Globus pallidus (tissue), 1 donor: ENCODE data around the gene OR5D14.

Source experiments
- DNase-seq: peaks from one replicate; pipeline ENCODE4 v3.0.0-alpha.2; 2015; ENCODE audit warnings: low spot score

Gene OR5D14

DNA sequence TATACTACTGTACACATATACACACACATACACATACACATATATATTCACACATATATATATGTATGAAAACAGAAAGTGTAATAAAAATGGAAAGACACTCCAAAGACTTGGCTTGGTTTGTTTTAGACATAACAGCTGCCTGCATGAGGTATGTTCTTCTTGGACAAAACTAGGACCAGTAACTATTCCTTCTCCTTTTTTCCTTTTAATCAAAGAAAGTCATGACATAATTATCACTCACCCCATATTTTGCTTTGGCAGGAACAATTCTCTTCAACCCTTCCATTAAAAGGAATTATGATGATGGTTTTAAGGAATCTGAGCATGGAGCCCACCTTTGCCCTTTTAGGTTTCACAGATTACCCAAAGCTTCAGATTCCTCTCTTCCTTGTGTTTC is at the start of gene OR5D14:
TSS of gene OR5D14 (plus strand) at position 301 of the 400 bp plus-strand sequence. CDS start at position 301, 0 bp downstream.
- no peak for DNase-seq

DNA sequence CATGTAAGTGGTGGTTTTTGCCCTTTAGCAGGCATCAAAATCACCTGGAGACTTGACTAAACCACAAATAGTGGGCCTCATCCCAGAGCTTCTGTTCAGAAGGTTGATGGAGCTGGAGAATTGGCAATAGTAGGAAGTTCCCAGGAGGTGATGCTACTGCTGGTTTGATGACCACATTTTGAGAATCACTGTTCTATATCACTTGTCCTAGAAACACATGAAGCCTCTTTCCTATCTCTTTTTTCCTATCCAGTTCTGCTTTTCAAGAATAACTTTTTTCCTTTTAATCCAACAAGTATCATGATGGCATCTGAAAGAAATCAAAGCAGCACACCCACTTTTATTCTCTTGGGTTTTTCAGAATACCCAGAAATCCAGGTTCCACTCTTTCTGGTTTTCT is 22.2 kb upstream of the OR5D14 start, which contains the start of gene OR5D13:
TSS of gene OR5D13 (plus strand) at position 301 of the 400 bp plus-strand sequence. CDS start at position 301, 0 bp downstream.
- DNase-seq, result no peak

DNA sequence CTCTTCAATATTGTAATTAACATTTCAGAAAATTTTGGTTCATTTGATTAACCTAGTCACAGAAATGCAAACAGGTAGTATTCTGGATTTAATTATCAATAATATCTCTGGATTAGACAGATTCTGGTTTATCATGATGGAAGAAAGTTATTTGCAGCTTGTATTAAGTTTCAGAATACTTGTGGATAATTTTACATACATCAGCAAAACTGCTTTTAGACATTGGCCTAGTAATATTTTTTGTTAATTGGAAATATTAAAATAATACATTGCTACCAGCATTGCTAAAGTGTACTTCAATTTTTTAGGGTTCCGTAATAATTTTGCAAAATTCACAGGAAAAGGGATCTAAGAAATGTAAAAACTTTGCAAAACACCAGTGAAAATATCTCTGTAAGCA is 3.8 kb upstream of the OR5D14 start:
- no peak for DNase-seq

DNA sequence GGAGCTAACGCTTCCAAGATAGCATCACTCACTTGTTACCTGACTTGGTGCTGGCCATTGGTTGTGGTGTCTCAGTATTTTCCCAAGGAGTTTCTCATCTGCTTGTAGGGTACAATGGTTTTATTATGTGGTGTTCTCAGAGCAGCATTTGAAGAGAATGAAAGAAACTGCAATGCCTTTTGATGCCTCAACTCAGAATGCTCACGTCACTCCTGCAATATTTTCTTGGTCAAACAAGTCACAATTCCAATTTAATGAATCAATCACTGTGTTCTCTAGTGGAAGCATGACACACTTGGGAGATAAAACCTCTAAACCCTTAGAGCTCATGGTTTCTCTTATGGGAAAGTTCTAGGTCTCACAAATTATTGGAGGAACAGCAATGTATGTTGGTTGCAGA is 2.0 kb upstream of the OR5D14 start:
- DNase-seq, result no peak

DNA sequence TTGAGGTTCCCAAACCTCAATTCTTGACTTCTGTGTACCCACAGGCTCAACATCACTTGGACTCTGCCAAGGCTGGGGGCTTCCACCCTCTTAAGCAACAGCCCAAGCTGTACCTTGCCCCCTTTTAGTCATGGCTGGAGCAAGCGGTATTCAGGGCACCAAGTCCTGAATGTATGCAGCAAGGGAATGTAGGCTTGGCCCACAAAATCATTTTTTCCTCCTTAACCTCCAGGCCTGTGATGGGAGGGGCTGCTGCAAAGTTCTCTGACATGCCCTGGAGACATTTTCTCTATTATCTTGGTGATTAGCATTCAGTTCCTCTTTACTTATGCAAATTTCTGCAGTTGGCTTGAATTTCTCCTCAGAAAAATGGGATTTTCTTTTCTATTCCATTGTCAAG is 10.9 kb downstream of the OR5D14 start:
- no peak for DNase-seq

DNA sequence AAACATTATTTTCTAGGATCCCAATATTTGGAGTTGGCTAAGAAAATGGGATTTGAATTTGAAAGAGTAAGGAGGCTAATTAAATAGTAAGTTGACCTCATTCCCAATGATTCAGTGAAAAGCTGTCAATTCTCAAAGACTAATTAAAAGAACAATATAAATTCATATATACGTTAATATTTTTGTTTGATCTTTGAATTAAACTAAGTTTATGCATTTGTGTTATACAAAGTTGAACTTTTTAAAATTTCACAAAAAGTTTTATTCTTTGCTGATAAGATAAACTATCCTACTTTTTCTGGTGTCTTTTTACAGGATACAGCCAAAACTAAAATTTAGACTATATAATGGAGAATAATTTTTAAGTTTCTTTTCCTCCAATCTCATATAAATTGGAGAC is 15.7 kb downstream of the OR5D14 start, which contains the start of gene OR5L1:
TSS of gene OR5L1 (plus strand) at position 301 of the 400 bp plus-strand sequence. CDS start 100 bp downstream, outside the sequence.
- no peak for DNase-seq

DNA sequence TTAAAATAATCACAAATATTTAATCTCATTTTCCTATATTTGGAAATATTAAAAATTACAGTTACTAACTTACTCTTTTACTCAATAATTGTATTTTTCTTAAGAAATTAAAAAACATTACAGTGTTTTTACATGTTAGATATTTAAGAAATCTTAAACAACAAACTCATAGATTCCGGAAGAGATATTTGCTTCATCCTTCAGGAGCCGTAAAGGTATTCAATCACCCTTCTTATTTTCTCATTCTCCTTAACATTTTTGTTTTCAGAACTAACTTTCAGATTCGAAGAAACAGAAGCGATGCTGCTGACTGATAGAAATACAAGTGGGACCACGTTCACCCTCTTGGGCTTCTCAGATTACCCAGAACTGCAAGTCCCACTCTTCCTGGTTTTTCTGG is 24.0 kb downstream of the OR5D14 start, which contains the start of gene OR5D18:
TSS of gene OR5D18 (plus strand) at position 301 of the 400 bp plus-strand sequence. CDS start at position 301, 0 bp downstream.
- no peak for DNase-seq

DNA sequence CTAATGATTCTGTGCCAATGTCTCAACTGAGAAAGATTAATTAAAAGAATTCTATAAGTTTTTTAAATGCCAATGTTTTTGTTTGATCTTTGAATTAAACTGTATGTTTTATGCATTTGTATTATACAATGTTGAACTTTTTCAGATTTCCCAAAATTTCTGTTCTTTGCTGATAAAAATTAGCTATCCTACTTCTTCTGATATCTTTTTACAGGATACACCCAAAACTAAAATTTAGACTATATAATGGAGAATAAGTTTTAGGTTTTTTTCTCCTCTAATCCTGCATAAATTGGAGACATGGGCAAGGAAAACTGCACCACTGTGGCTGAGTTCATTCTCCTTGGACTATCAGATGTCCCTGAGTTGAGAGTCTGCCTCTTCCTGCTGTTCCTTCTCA is 31.6 kb downstream of the OR5D14 start, which contains the start of gene OR5L2:
TSS of gene OR5L2 (plus strand) at position 301 of the 400 bp plus-strand sequence. CDS start at position 301, 0 bp downstream.
- DNase-seq, result no peak

DNA sequence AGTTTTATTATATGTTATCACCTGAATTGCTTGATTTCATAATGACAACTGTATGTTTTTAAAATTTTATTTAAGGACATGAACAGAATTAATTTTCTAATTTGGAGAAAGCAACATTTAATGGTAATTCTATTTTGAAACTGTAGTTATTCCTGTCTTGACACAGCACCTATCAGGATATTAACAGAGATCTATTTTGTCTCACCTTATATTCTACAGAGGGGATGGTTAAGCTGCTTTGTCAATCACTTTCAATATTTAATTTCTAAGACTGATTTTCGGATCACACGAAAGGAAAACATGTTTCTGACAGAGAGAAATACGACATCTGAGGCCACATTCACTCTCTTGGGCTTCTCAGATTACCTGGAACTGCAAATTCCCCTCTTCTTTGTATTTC is 43.1 kb downstream of the OR5D14 start, which contains the start of gene OR5D16:
TSS of gene OR5D16 (plus strand) at position 301 of the 400 bp plus-strand sequence. CDS start at position 301, 0 bp downstream.
- DNase-seq, result no peak
